C4-2B (cell line): Measurements from ENCODE around the gene MAPK14.

Experiments
- ZFX ChIP-seq: fragments of 450-650 bp; IDR thresholded peaks from 2 replicates; pipeline ENCODE4 v1.6.1; 2017
- TF ChIP-seq, protein P1 (sequence below): fragments of 450-650 bp; conservative IDR thresholded peaks from 2 replicates; pipeline ENCODE4 v1.5.1; 2017; ENCODE audit warnings: mild to moderate bottlenecking

DNA sequence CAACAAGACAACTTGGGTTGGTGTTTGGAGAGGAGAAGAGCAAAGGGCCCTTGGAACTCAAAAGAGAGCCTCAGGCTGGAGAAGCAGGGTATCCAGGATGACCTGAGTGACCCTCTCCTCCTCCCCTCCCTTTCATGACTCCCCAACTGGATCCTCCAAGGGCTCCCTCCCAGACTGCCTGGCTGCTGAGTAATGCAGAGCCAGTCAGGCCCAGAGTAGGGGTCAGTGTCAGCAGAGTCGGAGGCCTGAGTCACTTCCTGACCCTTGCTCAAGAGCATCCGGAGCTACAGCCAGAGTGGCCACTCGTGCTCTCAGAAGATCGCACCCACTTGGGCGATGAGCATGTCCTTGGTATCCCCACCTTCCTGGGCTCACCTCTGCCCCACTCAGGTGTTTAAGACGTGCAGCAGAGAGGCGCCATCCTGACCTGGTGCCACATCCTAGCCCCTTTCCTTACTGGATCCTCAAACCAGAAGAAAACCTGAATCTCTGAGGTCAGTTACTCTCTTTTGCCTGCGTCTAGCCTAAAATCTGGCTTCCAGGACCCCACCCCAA, 99.9 kb downstream of the MAPK14 start:
- TF ChIP-seq, protein P1, sequence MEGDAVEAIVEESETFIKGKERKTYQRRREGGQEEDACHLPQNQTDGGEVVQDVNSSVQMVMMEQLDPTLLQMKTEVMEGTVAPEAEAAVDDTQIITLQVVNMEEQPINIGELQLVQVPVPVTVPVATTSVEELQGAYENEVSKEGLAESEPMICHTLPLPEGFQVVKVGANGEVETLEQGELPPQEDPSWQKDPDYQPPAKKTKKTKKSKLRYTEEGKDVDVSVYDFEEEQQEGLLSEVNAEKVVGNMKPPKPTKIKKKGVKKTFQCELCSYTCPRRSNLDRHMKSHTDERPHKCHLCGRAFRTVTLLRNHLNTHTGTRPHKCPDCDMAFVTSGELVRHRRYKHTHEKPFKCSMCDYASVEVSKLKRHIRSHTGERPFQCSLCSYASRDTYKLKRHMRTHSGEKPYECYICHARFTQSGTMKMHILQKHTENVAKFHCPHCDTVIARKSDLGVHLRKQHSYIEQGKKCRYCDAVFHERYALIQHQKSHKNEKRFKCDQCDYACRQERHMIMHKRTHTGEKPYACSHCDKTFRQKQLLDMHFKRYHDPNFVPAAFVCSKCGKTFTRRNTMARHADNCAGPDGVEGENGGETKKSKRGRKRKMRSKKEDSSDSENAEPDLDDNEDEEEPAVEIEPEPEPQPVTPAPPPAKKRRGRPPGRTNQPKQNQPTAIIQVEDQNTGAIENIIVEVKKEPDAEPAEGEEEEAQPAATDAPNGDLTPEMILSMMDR = no peak
- no peak for TF ChIP-seq ZFX
